NOMO-1 (cell line): Measurements from ENCODE around the gene MAP1LC3A.

ENCODE experiments used
- DNase-seq, 2 experiments: peaks; one replicate each; lab custom pipeline; 2025; ENCODE audit not compliant: unreplicated experiment in 2 of 2; lab: John Stamatoyannopoulos, UW

The MAP1LC3A gene

DNA sequence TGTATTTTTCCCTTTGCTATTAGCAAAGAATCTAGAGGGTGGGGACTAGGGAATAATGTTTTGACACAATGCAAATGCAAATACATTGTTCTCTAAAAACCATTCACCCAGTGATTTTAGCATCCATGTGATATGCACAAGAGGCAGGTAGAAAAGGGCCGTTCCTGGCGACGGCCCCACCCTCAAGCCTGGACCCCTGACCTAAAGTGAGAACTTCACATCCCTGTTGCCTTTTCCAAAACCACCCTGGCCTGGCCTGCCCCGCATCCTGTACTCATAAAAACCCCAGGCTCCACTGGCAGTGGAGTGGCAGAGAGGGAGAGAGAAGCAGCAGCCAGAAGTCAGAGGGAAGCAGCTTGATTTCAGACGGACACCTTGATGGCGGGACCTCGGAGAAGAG is 48.5 kb downstream of the MAP1LC3A start:
- DNase-seq = no peak
